Panc1 (cell line): ENCODE data around the gene SCEL. TPM values are rescaled to one million over a fixed set of nuclear protein-coding genes. Genes with fewer than 3 reads are reported as not detected.

ENCODE experiments used
- ATAC-seq: fragments of 200-7000 bp; cut with Tn5 transposase; 2 replicates; pipeline ENCODE4 v1.9.1; 2020; ENCODE audit warnings: mild to moderate bottlenecking, moderate library complexity
- BruUV-seq: library from RNA; stranded (reverse); fragments of 400-500 nt; replicated peaks from 2 replicates; lab custom pipeline; 2021; lab: Mats Ljungman, UMichigan
- CTCF ChIA-PET: fragments of 300-600 bp; sonication (Branson Sonifier 250); formaldehyde crosslinking; loops from one replicate; lab custom pipeline; 2022; ENCODE audit warnings: antibody characterized with exemption; lab: Charles Lee
- POLR2A ChIA-PET: fragments of 300-600 bp; sonication (Branson Sonifier 250); formaldehyde crosslinking; loops from one replicate; lab custom pipeline; 2022; ENCODE audit warnings: antibody characterized with exemption; lab: Charles Lee
- DNase-seq: peaks from one replicate; pipeline ENCODE4 v3.0.0-alpha.2; 2010; ENCODE audit warnings: low read depth, low spot score
- H3K27ac ChIP-seq: 2 replicates; pipeline ENCODE4 v1.5.1; 2011; ENCODE audit warnings: mild to moderate bottlenecking, low read length, inconsistent platforms
- H3K27me3 ChIP-seq: fragments of 200-500 bp; sonication (Bioruptor generic); 2 replicates; pipeline ENCODE4 v1.6.0; 2014; ENCODE audit warnings: low read length, inconsistent platforms; ENCODE audit not compliant: control insufficient read depth, insufficient read depth
- H3K36me3 ChIP-seq: fragments of 200-500 bp; sonication (Bioruptor generic); 2 replicates; pipeline ENCODE4 v1.5.1; 2014; ENCODE audit warnings: inconsistent platforms, mild to moderate bottlenecking, low read length, moderate library complexity; ENCODE audit not compliant: control insufficient read depth, insufficient read depth
- H3K4me1 ChIP-seq: 2 replicates; pipeline ENCODE4 v1.5.1; 2011; ENCODE audit warnings: inconsistent platforms, mild to moderate bottlenecking, low read length, moderate library complexity; ENCODE audit not compliant: control insufficient read depth, insufficient read depth
- H3K4me3 ChIP-seq, 2 experiments: 2 replicates each; pipeline ENCODE4 v1.5.1; 2011 to 2012; ENCODE audit warnings: low read depth in 2 of 2, low read length in 2 of 2, mild to moderate bottlenecking in 2 of 2, inconsistent platforms in 1 of 2, moderate library complexity in 1 of 2
- H3K9me3 ChIP-seq: fragments of 200-500 bp; sonication (Bioruptor generic); 2 replicates; pipeline ENCODE4 v1.5.1; 2014; ENCODE audit warnings: low read depth, mild to moderate bottlenecking, inconsistent platforms, low read length, moderate library complexity; ENCODE audit not compliant: control insufficient read depth, insufficient read depth
- POLR2AphosphoS5 ChIP-seq: IDR thresholded peaks from 2 replicates; pipeline ENCODE4 v1.6.1; 2012; ENCODE audit warnings: mild to moderate bottlenecking, low read depth, low read length, moderate library complexity
- SIN3A ChIP-seq: IDR thresholded peaks from 2 replicates; pipeline ENCODE4 v1.6.1; 2012; ENCODE audit warnings: low read depth, mild to moderate bottlenecking, low read length, moderate library complexity, borderline replicate concordance; ENCODE audit not compliant: insufficient read depth
- TCF7L2 ChIP-seq: IDR thresholded peaks from 2 replicates; pipeline ENCODE4 v1.6.1; 2011; ENCODE audit warnings: mild to moderate bottlenecking, low read depth, low read length, inconsistent platforms
- in situ Hi-C: cut with HindIII; loops from 2 replicates; pipeline ENCODE4 v1.10.0; 2016; ENCODE audit warnings: low sequenced_read_pairs, low pct_unique_long_range_greater_than_20kb
- intact Hi-C: fragments of 100-400 bp; cut with micrococcal nuclease; formaldehyde crosslinking; loops from one replicate; pipeline ENCODE4 v1.10.0; 2022; ENCODE audit not compliant: unreplicated experiment
- total RNA-seq: library from RNA; stranded (reverse); gene quantifications from one replicate; pipeline ENCODE4 v1.2.1, GENCODE V29; 2021; ENCODE audit not compliant: unreplicated experiment
- TF ChIP-seq, protein P1 (sequence below), 2 experiments: IDR thresholded peaks; 2 replicates each; pipeline ENCODE4 v1.6.1; 2011 to 2012; ENCODE audit warnings: low read depth in 2 of 2, control low read depth in 1 of 2, low read length in 1 of 2, mild to moderate bottlenecking in 1 of 2, moderate library complexity in 1 of 2; ENCODE audit not compliant: insufficient read depth in 1 of 2
- TF ChIP-seq, protein P2 (sequence below): fragments of 450-650 bp; IDR thresholded peaks from 2 replicates; pipeline ENCODE4 v1.5.1; 2017; ENCODE audit warnings: mild to moderate bottlenecking

The SCEL gene
- total RNA-seq, 1 experiment from 2014 or later = not detected

GRCh38 chr13:77528834-77529500 lies 6.5 kb upstream of the SCEL start:
- no peaks in the 10 kb centered on the region for H3K9me3 ChIP-seq
- no peaks in the 10 kb centered on the region for H3K27me3 ChIP-seq
- no TSS peak for BruUV-seq
- in situ Hi-C loops = no loop called here
- intact Hi-C loops = no loop called here
- H3K4me1 ChIP-seq = no peaks in the 10 kb centered on the region
- TF ChIP-seq, protein P1, sequence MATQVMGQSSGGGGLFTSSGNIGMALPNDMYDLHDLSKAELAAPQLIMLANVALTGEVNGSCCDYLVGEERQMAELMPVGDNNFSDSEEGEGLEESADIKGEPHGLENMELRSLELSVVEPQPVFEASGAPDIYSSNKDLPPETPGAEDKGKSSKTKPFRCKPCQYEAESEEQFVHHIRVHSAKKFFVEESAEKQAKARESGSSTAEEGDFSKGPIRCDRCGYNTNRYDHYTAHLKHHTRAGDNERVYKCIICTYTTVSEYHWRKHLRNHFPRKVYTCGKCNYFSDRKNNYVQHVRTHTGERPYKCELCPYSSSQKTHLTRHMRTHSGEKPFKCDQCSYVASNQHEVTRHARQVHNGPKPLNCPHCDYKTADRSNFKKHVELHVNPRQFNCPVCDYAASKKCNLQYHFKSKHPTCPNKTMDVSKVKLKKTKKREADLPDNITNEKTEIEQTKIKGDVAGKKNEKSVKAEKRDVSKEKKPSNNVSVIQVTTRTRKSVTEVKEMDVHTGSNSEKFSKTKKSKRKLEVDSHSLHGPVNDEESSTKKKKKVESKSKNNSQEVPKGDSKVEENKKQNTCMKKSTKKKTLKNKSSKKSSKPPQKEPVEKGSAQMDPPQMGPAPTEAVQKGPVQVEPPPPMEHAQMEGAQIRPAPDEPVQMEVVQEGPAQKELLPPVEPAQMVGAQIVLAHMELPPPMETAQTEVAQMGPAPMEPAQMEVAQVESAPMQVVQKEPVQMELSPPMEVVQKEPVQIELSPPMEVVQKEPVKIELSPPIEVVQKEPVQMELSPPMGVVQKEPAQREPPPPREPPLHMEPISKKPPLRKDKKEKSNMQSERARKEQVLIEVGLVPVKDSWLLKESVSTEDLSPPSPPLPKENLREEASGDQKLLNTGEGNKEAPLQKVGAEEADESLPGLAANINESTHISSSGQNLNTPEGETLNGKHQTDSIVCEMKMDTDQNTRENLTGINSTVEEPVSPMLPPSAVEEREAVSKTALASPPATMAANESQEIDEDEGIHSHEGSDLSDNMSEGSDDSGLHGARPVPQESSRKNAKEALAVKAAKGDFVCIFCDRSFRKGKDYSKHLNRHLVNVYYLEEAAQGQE (IDR thresholded peaks at IDR 0.05; ENCODE audit: insufficient read depth in 1 of 2, low read depth in 2 of 2, low read length in 1 of 2) = no peak
- no peak for TF ChIP-seq POLR2AphosphoS5
- TF ChIP-seq, protein P2, sequence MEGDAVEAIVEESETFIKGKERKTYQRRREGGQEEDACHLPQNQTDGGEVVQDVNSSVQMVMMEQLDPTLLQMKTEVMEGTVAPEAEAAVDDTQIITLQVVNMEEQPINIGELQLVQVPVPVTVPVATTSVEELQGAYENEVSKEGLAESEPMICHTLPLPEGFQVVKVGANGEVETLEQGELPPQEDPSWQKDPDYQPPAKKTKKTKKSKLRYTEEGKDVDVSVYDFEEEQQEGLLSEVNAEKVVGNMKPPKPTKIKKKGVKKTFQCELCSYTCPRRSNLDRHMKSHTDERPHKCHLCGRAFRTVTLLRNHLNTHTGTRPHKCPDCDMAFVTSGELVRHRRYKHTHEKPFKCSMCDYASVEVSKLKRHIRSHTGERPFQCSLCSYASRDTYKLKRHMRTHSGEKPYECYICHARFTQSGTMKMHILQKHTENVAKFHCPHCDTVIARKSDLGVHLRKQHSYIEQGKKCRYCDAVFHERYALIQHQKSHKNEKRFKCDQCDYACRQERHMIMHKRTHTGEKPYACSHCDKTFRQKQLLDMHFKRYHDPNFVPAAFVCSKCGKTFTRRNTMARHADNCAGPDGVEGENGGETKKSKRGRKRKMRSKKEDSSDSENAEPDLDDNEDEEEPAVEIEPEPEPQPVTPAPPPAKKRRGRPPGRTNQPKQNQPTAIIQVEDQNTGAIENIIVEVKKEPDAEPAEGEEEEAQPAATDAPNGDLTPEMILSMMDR = no peak
- no peak for TF ChIP-seq TCF7L2
- TF ChIP-seq SIN3A = no peak
- ChIA-PET POLR2A (no interaction called here), CTCF (no interaction called here)
- H3K4me3 ChIP-seq = no peak overlapping the region
- no peaks in the 10 kb centered on the region for H3K36me3 ChIP-seq
- no peak for ATAC-seq
- DNase-seq = no peak
- no peak overlapping the region for H3K27ac ChIP-seq

DNA sequence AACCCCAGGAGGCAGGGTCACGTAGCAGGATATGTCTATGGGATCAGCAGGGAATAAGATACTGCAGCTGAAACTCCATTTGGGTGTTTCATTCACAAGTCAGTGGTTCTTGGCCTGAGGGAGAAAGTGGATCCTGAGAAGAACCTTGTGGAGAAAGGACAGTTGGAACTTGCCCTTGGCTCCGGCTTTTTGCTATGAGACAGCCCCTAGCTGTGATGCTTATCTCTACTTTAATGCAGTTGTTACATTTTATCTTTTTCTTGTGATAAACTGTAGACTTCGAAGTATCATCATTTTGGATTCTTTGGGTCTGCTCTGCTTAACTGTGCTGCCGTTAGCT lies 6.0 kb upstream of the SCEL start:
- no peaks in the 10 kb centered on the region for H3K4me1 ChIP-seq
- TF ChIP-seq POLR2AphosphoS5 (no peak), SIN3A (no peak), TCF7L2 (no peak)
- TF ChIP-seq, protein P2 = no peak
- TF ChIP-seq, protein P1 (IDR thresholded peaks at IDR 0.05; ENCODE audit: insufficient read depth in 1 of 2, low read depth in 2 of 2, low read length in 1 of 2) = no peak
- ATAC-seq (no peak), DNase-seq (no peak)
- intact Hi-C loops = no loop called here
- H3K36me3 ChIP-seq = no peaks in the 10 kb centered on the region
- H3K9me3 ChIP-seq = no peaks in the 10 kb centered on the region
- in situ Hi-C loops = no loop called here
- POLR2A ChIA-PET = no interaction called here
- no peaks in the 10 kb centered on the region for H3K27me3 ChIP-seq
- BruUV-seq = no TSS peak
- CTCF ChIA-PET = no interaction called here
- no peak overlapping the region for H3K27ac ChIP-seq
- no peak overlapping the region for H3K4me3 ChIP-seq
